Loucy (cell line): ENCODE measurements around the gene NADK.
"Not testable (repeated sequence)": the region's sequence is repeated elsewhere in the genome, so short reads cannot be mapped to it uniquely, and the experiment has no call there.

Experiments used
- H2AFZ ChIP-seq: fragments of 200-600 bp; sonication (generic); 2 replicates; pipeline ENCODE4 v1.6.0; 2016; ENCODE audit warnings: antibody characterized with exemption, mild to moderate bottlenecking, low read length, moderate library complexity
- H3F3A ChIP-seq: fragments of 200-600 bp; 2 replicates; pipeline ENCODE4 v1.6.0; 2016; ENCODE audit warnings: antibody characterized with exemption, low read depth, mild to moderate bottlenecking
- H3K27me3 ChIP-seq: fragments of 200-600 bp; sonication (generic); 2 replicates; pipeline ENCODE4 v1.6.1; 2014; ENCODE audit warnings: low read length, mild to moderate bottlenecking; ENCODE audit not compliant: insufficient read depth, poor library complexity, severe bottlenecking
- H3K36me3 ChIP-seq: fragments of 200-600 bp; sonication (generic); 2 replicates; pipeline ENCODE4 v1.6.1; 2016; ENCODE audit warnings: low read length; ENCODE audit not compliant: insufficient read depth
- H3K4me1 ChIP-seq: fragments of 200-600 bp; sonication (generic); 2 replicates; pipeline ENCODE4 v1.5.1; 2014; ENCODE audit warnings: low read length, mild to moderate bottlenecking; ENCODE audit not compliant: insufficient read depth, poor library complexity, severe bottlenecking
- H3K4me2 ChIP-seq: fragments of 200-600 bp; sonication (generic); 2 replicates; pipeline ENCODE4 v1.6.0; 2014; ENCODE audit warnings: antibody characterized with exemption, low read length, low read depth, mild to moderate bottlenecking; ENCODE audit not compliant: poor library complexity, severe bottlenecking
- H3K4me3 ChIP-seq: fragments of 200-600 bp; sonication (generic); 2 replicates; pipeline ENCODE4 v1.5.1; 2014; ENCODE audit warnings: low read length, mild to moderate bottlenecking, mixed read lengths; ENCODE audit not compliant: poor library complexity, severe bottlenecking
- H3K79me2 ChIP-seq: fragments of 200-600 bp; sonication (generic); 2 replicates; pipeline ENCODE4 v1.6.1; 2014; ENCODE audit warnings: low read length; ENCODE audit not compliant: insufficient read depth
- H3K9ac ChIP-seq: fragments of 200-600 bp; sonication (generic); 2 replicates; pipeline ENCODE4 v1.6.0; 2014; ENCODE audit warnings: mild to moderate bottlenecking, low read depth, low read length, moderate library complexity; ENCODE audit not compliant: poor library complexity, severe bottlenecking
- H3K9me2 ChIP-seq: fragments of 200-600 bp; sonication (generic); replicated peaks from 2 replicates; pipeline ENCODE4 v1.6.1; 2016; ENCODE audit warnings: low read depth, low read length, mixed read lengths
- H3K9me3 ChIP-seq: fragments of 200-600 bp; sonication (generic); 2 replicates; pipeline ENCODE4 v1.6.1; 2014; ENCODE audit warnings: mild to moderate bottlenecking, antibody characterized with exemption, low read length, low read depth; ENCODE audit not compliant: insufficient read depth
- H4K20me1 ChIP-seq: fragments of 200-600 bp; sonication (generic); 2 replicates; pipeline ENCODE4 v1.6.0; 2014; ENCODE audit warnings: antibody characterized with exemption, low read length, mild to moderate bottlenecking; ENCODE audit not compliant: insufficient read depth, poor library complexity, severe bottlenecking
- CTCF ChIP-seq: fragments of 200-600 bp; sonication (generic); conservative IDR thresholded peaks from 2 replicates; pipeline ENCODE4 v1.5.1; 2014; ENCODE audit warnings: mild to moderate bottlenecking, antibody characterized with exemption, low read length
- EZH2phosphoT487 ChIP-seq: fragments of 200-600 bp; IDR thresholded peaks from 2 replicates; pipeline ENCODE4 v1.6.1; 2018; ENCODE audit warnings: antibody characterized with exemption, mild to moderate bottlenecking, moderate library complexity, borderline replicate concordance

Gene NADK

GRCh38 chr1:1753607-1754005 is 24.7 kb downstream of the NADK start:
- no peaks in the 10 kb centered on the region for H3F3A ChIP-seq
- H3K36me3 ChIP-seq: peaks cover 38% of the 10 kb centered on the region; the same call in 1 of the 2 replicates
- no peaks in the 10 kb centered on the region for H3K9me2 ChIP-seq
- no peaks in the 10 kb centered on the region for H4K20me1 ChIP-seq
- no peaks in the 10 kb centered on the region for H3K4me1 ChIP-seq
- H3K79me2 ChIP-seq: no peaks in the 10 kb centered on the region
- no peak overlapping the region for H3K4me2 ChIP-seq
- H3K9ac ChIP-seq: no peak overlapping the region
- H3K4me3 ChIP-seq: no peak overlapping the region
- no peaks in the 10 kb centered on the region for H3K27me3 ChIP-seq
- no peak overlapping the region for H2AFZ ChIP-seq
- TF ChIP-seq EZH2phosphoT487 (no peak), CTCF (no peak)
- no peaks in the 10 kb centered on the region for H3K9me3 ChIP-seq

- H2AFZ ChIP-seq: no peak overlapping the region
- no peak overlapping the region for H3K4me2 ChIP-seq
- H3K9ac ChIP-seq: no peak overlapping the region
- no peaks in the 10 kb centered on the region for H3F3A ChIP-seq
- no peaks in the 10 kb centered on the region for H4K20me1 ChIP-seq
- H3K27me3 ChIP-seq: no peaks in the 10 kb centered on the region
- H3K9me3 ChIP-seq: no peaks in the 10 kb centered on the region
- H3K79me2 ChIP-seq: no peaks in the 10 kb centered on the region
- H3K4me3 ChIP-seq: no peak overlapping the region
- H3K36me3 ChIP-seq: peaks cover 38% of the 10 kb centered on the region; the same call in 1 of the 2 replicates
- no peaks in the 10 kb centered on the region for H3K9me2 ChIP-seq
- H3K4me1 ChIP-seq: no peaks in the 10 kb centered on the region
- TF ChIP-seq CTCF (no peak), EZH2phosphoT487 (no peak)
Measured at GRCh38 chr1:1752636-1753606, 25.3 kb downstream of the NADK start.

- no peaks in the 10 kb centered on the region for H3K9me3 ChIP-seq
- no peaks in the 10 kb centered on the region for H3K4me1 ChIP-seq
- H3K4me3 ChIP-seq: no peak overlapping the region
- no peaks in the 10 kb centered on the region for H3K79me2 ChIP-seq
- no peaks in the 10 kb centered on the region for H4K20me1 ChIP-seq
- H3K27me3 ChIP-seq: no peaks in the 10 kb centered on the region
- H3F3A ChIP-seq: no peaks in the 10 kb centered on the region
- no peak overlapping the region for H3K4me2 ChIP-seq
- H3K9ac ChIP-seq: no peak overlapping the region
- no peaks in the 10 kb centered on the region for H3K9me2 ChIP-seq
- no peak overlapping the region for H2AFZ ChIP-seq
- peaks cover 38% of the 10 kb centered on the region; the same call in 1 of the 2 replicates for H3K36me3 ChIP-seq
- TF ChIP-seq EZH2phosphoT487: no peak
- no peak for TF ChIP-seq CTCF
Measured at GRCh38 chr1:1752190-1752589, 26.1 kb downstream of the NADK start.

GRCh38 chr1:1749941-1750340 is 28.3 kb downstream of the NADK start:
- H3K36me3 ChIP-seq: peaks cover 20% of the 10 kb centered on the region; the same call in 1 of the 2 replicates
- not testable (repeated sequence) for H3K4me2 ChIP-seq, H3K9me2 ChIP-seq, H3K79me2 ChIP-seq, H3F3A ChIP-seq, H4K20me1 ChIP-seq, H3K27me3 ChIP-seq, H3K9me3 ChIP-seq, H2AFZ ChIP-seq, H3K4me3 ChIP-seq, H3K4me1 ChIP-seq, H3K9ac ChIP-seq
